GM19239 (cell line): ENCODE data around the gene LGMN.

ENCODE experiments used
- DNase-seq: peaks from one replicate; pipeline ENCODE4 v3.0.0; 2011; ENCODE audit warnings: low spot score; ENCODE audit not compliant: insufficient read length
- FAIRE-seq: peaks from 2 replicates; lab custom pipeline; 2011; peaks lifted over from hg19 to GRCh38; lab: Jason Lieb, UNC

LGMN gene

GRCh38 chr14:92702441-92702918 lies 45.9 kb downstream of the LGMN start:
- peak; percentile 84 for FAIRE-seq
- no peak for DNase-seq

DNA sequence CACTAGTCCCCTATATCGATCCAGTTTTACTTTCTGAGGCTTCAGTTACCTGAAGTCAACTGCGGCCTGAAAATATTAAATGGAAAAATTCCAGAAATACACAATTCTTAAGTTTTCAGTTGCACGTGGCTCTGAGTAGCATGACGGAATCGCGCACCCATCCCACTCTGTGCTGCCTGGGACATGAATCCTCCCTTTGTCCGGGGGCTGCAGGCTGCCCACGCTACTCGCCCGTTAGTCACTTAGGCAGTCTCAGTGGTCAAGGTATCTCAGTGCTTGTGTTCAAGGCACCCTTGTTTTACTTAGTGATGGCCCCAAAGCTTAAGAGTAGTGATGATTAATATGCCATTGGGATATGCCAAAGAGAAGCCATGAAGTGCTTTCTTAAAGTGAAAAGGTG lies 46.6 kb downstream of the LGMN start:
- FAIRE-seq = no peak

DNA sequence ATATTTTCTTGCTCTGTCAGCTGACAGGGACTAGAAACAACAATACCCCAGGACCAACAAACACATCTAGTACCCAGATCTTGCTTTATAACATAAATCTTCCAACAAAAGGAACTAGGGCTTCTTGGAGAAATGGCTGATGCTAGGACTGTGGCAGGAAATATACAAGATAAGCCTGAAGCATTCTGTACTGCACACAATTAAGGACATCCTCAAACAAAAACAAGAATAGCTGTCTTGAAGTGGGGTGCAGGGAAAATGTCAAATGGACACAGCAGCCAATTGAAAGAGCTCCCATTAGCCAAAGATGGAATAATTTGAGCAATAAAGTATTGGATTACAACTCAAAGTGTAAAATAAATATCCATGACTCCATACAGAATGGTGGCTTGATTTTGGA lies 50.0 kb downstream of the LGMN start:
- FAIRE-seq = no peak
- DNase-seq = no peak

More for the DNA sequence above, 46.6 kb downstream of the LGMN start:
- no peak for DNase-seq

DNA sequence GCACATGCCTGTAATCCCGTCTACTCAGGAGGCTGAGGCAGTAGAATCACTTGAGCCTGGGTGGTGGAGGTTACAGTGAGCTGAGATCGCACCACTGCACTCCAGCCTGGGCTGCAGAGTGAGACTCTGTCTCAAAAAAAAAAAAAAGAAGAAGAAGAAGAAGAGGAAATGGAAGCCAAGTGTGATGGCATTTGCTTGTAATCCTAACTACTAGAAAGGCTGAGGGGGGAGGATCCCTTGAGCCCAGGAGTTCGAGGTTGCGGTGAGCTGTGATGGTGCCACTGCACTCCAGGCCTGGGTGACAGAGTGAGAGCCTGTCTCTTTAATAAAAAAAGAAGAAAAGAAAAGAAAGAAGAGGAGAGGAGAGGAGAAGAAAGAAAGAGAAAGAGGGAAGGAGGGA lies 52.1 kb downstream of the LGMN start:
- no peak for FAIRE-seq
- DNase-seq = no peak

DNA sequence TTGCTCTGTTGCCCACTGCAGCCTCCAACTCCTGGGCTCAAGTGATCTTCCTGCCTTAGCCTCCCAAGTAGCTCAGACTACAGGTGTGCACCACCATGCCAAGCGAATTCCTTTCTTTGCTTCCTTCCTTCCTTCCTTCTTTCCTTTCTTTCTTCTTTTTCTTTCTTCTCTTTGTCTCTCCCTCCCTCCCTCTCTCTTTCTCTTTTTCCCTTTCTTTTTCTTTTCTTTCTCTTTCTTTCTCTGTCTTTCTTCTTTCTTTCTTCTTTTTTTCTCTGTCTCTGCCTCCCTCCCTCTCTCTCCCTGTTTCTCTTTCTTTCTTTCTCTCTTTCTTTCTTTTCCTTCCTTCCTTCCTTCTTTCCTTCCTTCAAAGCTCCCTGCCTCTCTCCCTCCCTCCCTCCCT lies 52.9 kb downstream of the LGMN start:
- FAIRE-seq (no peak), DNase-seq (no peak)

DNA sequence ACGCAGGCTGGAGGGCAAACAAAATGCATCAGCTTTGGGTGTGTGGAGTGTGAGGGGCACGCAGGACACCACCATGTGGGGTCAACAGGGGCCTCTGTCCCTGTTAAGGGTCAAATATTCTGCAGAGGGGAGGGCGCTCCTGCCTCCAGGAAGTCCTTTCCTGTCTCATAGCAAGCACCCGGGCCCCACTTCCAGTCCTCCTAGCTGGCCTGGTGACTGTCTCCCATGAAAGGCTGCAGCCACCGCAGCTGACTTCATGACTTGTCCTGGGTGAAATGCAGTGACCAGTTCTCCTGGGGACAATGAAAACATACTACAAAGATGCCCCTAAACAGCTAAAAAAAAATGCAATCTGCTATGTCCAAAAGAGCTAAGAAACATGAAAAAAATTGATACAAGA lies 53.6 kb downstream of the LGMN start:
- DNase-seq (no peak), FAIRE-seq (no peak)

DNA sequence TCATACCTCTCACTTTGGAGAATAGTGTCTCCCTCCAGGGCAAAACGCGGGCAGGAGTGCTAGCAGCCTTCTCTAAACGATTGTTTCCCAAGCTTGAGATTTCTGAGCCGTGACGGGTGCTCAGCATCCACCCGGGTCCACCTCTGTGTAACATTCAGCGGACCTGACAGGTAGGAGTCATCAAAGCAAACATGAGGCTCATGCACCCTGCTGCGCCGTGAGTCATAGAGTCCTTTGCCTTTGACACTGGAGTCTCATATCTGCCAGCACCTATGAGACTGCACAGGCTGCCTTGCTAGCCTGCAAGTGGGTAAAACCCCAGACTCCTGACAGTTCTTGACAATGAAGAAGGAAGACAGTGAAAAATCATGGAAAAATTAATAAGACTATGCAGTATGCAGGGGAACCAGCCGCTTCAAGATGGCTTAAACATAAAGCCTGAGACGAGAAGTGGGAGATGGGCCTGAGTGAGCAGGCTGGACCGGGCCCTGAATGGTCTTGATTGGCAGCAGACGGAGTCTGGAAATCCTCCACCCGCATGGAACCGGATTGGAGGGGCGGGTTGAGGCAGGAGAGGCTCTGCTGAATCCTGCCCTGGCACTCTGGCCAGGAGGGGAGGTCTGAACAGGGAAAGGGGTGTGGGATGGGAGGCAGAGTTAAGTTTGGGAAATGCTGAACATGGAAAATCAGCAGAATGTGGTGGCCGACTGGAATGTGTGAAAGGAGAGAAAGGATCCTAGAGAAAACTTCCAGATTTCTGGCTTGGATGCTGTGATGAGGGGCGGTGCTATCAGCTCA lies 54.2 kb downstream of the LGMN start:
- no peak for DNase-seq
- FAIRE-seq = no peak

DNA sequence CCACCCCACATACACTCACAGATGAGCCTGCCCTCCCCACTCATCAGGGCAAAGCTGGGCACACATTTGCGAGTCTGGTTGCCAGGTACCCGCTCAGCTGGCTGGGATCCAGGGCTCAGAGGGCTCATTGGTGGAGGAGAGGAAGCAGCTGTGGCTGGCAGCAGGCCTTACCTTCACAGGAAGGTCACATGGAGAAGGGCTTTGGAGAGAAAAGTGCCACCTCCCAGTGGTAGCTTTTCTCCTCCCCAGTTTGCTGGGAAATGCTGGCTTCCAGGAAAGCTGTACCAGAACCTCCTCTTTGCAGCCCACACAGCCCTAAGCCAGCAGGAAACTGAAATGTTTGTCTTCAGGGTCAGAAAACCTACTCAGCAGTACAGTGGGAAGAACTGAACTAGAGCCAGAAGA lies 55.6 kb downstream of the LGMN start:
- DNase-seq = no peak
- no peak for FAIRE-seq

DNA sequence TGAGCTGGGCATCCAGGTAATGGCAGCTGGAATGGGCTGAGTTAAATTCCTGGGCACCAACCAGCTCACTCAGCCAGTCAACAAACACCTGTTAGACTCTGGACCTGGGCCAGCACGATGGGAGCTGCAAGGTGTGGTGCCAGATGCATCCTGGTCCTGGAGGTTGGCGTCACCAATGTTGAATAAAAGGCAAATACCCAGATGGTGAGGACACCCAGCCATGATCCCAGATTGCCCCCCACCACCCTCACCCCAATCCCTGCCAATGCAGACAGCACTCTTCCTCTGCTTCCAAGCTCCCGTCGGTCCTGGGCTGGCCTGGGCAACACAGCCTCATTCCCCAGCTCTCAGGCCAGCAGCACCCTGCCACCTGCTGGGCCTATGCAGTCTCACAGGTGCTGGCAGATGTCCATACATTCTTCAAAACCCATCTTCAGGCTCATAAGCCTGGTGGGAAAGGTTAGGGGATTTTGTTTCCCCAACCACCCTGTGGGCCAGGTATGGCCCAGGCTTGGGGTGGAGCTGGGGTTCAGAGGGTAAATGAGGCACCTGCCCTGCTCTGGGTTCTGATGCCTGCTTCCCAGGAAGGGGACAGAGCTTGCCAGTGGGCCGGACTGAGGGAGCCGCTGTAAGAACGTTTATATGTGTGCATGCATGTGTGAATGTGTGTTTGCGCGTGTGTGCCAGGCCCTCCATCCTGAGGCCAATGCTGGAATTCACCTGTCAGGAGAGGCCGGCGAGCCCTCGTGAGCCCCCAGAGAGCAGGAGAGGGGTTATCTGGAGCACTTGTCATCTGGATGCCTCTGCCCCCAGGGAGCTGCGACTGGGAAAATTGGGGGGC lies 58.0 kb downstream of the LGMN start:
- FAIRE-seq (no peak), DNase-seq (no peak)

GRCh38 chr14:92688434-92689375 lies 59.7 kb downstream of the LGMN start:
- FAIRE-seq = no peak

DNA sequence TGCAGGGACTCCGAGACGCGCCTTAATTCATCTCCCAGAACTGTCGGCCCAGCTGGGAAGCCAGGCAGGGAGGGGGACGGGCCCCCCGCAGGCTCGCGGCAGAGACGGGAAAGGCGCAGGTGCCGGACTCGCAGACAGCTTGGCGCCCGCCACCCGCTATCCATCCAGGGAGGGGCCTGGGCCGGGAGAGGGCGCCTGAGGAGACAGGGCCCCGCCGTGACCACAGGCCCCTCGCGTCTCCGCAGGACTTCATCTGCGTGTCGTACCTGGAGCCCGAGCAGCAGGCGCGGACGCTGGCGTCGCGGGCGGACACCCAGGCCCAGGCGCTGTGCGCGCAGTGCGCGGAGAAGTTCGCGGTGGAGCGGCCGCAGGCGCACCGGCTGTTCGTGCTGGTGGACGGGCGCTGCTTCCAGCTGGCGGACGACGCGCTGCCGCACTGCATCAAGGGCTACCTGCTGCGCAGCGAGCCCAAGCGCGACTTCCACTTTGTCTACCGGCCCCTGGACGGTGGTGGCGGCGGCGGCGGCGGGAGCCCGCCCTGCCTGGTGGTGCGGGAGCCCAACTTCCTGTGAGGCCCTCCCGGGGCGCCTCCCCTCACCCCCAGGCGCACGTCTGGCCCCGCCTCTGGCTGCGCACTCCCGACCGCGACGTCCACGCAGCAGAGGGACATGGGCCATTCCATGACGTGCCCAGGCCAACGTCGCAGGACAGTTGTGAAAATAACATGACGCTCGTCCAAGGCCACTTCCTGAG lies 60.6 kb downstream of the LGMN start:
- FAIRE-seq = no peak
- no peak for DNase-seq

More at GRCh38 chr14:92688434-92689375, 59.7 kb downstream of the LGMN start:
- no peak for DNase-seq

GRCh38 chr14:92686900-92687427 lies 61.5 kb downstream of the LGMN start:
- DNase-seq (peak; percentile 96), FAIRE-seq (peak; percentile 44)

DNA sequence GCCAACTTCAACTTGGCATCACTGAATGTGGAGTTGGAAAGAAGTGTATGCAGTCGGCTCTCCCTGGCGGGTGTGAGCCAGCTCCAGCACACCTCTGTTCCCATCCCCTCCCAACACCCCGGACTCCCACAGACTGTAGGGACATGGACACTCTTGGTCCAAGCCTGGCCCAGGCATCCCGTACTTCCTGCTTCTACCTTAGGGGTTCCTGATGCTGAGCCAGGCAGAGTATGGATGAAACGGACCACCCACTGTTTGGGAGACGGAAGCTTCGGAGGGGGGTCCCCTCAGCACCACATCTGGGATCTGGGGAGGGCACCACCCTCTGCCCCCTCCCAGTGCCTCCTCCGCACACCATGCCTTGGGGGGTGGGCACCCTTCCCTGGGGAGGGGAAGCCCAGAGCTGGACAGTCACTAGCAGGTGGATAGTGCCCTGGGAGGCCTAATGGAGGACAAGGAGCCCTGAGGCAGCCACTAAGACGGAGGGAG lies 62.0 kb downstream of the LGMN start:
- FAIRE-seq (no peak), DNase-seq (no peak)

- FAIRE-seq = no peak
Observed at GRCh38 chr14:92685784-92686355, 62.6 kb downstream of the LGMN start.

GRCh38 chr14:92684801-92685560 lies 63.4 kb downstream of the LGMN start:
- FAIRE-seq (peak; percentile 57), DNase-seq (no peak)

More at GRCh38 chr14:92685784-92686355, 62.6 kb downstream of the LGMN start:
- DNase-seq = no peak

DNA sequence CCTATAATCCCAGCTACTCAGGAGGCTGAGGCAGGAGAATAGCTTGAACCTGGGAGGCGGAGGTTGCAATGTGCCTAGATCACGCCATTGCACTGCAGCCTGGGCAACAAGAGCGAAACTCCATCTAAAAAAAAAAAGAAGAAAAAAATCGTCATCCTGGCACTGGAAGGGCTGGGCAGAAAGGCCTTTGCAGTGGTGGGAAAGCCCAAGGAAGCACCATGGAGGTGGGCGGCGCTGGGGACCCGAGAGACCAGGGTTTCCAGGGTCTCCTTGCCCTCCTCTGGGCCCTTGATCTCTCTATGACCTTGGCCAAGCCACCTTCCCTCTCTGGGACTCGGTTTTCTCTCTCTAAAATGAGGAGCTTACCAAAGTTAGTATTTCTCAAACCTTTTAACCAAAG lies 65.4 kb downstream of the LGMN start:
- DNase-seq (no peak), FAIRE-seq (no peak)

- peak; percentile 84 for FAIRE-seq
- peak; percentile 66 for DNase-seq
Observed at GRCh38 chr14:92680781-92681650, 67.4 kb downstream of the LGMN start.
